DLD1 (cell line): ENCODE results near the gene TPD52L1.

ENCODE experiments used
- in situ Hi-C: cut with HindIII; loops from 2 replicates; pipeline ENCODE4 v1.10.0; 2017; ENCODE audit warnings: low sequenced_read_pairs

TPD52L1 gene

DNA sequence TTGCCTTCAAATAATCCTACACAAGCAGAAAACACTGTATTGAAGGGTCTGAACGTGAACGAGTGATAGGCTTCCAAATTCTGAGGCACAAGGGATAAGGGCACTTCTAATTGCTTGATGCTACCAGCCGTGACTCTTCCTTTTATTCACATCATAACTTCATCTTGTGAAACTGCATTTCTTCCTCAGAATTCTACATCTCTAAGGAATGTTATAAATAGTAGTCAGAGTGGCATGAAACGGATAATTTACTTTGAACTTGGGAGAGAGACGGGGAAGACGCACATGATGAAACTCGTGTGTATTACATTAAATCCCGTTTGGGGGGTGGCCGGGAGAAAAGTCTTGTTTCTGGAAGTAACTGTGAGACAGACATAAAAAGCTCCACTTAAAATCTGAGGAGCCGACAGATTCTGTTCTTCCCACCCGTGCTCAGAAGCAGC is 147.4 kb downstream of the TPD52L1 start:
- in situ Hi-C loops, result no loop called here

DNA sequence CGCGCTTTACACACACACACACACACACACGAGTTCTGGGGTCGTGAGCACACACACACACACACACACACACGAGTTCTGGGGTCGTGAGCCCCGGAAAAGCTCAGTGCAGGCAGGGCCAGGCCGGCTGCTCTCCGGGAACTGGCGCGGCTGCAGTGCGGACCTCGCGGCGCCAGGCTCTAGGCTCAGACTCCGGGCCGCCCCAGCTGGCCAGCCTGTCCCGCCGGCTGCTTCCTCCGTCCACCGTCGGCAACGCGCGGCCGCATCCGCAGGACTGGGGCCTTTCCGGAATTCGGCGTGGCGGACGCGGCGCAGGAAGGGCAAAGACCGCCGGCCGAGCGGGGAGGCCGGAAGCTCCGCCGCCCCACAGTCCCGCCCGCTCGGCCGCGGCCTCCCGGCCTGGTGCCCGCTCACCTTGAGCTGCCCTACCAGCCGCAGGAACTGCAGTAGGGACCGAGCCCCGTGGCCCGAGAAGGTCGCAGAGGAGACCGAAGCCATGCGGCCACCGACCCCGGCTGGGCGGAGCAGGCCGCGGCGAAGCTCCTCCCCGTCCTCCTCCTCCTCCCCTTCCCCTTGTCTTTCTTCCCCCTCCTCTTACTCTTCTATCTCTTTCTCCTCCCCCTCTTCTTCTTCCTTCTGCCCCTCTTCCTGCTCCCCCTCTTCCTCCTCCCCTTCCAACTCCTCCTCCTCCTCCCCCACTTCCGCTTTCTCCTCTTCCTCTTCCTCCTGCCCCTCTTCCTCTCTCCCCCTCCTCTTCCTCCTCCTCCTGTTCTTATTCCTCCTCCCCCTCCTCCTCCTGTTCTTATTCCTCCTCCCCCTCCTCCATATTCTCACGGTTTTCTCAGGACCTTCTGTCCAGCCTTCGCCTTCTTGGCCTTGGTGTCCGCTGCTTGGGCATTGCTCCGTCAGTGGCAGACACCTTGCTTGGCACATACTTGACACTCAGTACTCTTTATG is 148.1 kb downstream of the TPD52L1 start, which contains the start of gene HDDC2:
TSS of gene HDDC2 (minus strand) at position 533 of the 957 bp plus-strand sequence. CDS start at position 498, 35 bp downstream.
- in situ Hi-C loops, result no loop called here

DNA sequence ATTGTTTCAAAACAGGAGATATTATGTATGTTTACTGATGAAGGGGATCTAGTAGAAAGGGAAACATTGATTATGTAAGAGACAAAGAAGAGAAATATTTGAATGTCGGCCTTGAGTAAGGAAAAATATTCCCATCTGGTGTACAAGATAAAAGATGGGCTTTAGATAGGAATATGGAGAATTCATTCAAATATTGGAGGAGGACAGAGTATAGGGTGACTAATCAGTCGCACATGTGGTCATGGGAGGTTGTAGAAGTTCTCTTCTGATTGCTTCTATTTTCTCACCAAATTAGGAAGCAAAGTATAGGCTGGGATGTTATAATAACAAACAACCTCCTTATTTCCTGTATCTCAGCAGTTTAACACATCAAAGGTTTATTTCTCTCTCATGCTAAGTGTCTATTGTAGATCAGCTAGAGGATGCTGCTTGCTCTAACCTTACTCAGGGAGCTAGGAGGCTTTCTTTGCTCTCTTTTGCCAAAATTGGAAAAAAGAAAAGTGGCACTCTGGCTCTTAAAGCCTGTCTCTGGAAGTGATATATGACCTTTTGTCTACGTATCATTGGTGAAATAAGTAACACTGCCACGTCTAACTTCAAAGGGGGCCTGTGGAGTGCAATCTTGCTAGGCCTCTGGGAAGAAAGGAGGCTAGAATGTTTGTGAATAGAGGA is 149.4 kb downstream of the TPD52L1 start:
- in situ Hi-C loops, result no loop called here

DNA sequence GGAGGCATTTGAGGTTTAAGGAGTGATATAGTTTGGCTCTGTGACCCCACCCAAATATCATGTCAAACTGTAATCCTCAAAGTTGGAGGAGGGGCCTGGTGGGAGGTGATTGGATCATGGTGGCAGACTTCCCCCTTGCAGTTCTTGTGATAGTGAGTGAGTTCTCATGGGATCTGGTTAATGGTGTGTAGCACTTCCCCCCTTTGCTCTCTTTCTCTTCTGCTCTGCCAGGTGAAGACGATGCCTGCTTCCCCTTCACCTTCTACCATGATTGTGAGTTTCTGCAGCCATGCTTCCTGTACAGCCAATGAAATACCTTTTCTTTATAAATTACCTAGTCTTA is 149.9 kb downstream of the TPD52L1 start:
- in situ Hi-C loops, result no loop called here

DNA sequence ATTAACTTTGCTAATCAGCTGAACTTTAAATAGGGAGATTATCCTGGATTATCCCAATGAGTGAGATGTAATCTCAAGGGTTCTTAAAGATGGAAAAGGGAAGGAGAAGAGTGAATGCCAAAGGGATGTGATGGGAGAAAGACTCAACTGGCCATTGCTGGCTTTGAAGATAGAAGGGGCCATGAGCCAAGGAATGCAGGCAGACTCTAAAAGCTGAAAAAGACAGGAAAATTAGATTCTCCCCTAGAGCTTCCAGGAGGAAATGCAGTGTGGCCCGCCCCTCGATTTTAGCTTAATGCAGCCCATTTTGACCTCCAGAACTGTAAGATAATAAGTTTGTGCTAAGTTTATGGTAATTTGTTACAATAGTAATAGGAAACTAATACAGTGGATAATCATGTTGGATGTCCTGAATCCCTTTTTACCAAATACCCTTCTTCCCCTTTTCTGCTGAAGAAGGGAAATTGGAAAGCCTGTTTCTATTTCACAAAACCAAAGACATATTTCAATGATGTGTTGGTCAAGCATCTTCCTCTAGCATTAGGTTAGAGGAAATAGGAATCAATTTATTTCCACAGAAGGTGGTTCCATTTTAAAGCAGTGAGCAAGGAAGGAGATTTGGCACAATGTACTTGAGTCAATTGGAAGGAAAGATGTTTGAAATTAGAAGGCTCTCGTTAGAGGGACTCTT is 151.5 kb downstream of the TPD52L1 start:
- in situ Hi-C loops, result no loop called here

DNA sequence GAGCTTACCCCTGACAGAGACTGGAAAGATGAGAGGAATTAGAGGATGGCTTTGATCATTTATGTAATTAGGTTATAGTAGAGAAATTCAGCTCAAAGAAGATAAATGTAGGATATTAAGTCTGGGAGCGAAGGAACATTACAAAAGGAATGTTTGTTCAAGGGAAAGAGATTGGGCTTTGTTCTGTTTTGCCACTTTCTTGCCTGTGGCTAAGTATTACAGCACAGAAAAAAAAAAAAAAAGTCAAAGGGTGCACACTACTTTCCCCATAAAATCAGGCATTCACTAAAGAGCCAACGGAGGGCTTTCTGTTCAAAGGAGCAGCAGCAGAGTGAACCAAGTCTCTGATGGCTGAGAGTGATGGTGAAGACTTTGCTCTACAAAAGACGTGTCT is 153.2 kb downstream of the TPD52L1 start:
- in situ Hi-C loops, result no loop called here

DNA sequence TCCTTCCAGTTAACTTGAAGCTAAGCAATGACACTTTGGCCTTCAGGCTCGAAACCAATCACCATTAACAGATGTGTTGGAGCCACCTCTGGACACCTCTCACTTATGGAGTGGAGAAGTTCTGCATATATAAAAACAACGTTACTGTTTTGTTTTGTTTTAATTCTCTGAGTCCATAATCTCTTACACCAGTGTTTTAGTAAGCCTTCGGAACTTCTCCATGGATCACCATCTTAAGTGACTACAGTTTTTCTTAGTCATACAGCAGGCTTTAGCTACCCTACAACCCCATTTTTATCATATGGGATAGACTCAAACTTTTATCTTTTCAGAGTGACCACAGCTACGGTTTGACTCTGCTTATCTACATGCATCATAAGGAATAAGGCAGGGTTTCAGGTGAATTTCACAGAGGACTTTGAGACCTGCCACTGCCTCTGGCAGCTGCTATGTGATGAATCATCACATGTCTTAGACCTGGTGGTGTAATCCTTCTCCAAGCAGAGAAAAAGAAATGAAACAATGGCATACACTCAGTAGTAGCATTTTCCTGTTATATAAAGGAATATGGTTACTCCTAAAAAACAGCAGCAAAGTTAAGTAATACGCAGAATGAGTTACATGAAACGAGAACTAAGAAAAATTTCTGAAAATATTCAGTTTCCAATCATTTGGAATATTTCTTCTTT is 153.7 kb downstream of the TPD52L1 start:
- in situ Hi-C loops, result no loop called here

DNA sequence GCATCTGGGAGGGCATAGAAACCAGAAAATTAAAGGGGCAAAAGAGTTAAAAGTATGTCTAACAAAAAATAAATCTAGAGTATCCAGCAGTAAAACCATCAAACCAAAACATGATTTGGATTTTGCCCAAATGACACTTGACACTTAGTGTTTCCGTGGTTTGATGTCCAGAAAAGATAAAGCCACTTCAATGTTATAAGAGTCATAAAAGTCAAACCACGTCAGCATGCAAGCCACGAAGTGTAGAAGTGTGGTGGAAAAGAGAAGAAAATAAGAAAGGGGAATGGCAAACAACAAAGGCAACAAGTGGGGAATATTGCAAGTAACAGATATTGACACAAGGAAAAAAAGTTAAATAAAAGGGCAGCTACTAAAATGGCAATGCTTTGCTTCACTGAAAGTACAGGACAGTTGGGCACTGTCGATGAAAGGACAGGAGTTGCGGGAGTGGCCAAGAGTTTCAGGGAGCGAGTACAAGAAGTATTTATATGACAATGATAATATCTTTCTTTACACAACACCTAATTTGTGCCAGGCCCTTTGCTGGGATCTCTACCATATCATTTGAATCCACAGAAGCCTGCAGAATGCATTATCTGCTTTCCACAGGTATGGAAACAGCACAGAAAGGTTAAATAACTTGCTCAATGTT is 154.5 kb downstream of the TPD52L1 start:
- in situ Hi-C loops, result no loop called here

DNA sequence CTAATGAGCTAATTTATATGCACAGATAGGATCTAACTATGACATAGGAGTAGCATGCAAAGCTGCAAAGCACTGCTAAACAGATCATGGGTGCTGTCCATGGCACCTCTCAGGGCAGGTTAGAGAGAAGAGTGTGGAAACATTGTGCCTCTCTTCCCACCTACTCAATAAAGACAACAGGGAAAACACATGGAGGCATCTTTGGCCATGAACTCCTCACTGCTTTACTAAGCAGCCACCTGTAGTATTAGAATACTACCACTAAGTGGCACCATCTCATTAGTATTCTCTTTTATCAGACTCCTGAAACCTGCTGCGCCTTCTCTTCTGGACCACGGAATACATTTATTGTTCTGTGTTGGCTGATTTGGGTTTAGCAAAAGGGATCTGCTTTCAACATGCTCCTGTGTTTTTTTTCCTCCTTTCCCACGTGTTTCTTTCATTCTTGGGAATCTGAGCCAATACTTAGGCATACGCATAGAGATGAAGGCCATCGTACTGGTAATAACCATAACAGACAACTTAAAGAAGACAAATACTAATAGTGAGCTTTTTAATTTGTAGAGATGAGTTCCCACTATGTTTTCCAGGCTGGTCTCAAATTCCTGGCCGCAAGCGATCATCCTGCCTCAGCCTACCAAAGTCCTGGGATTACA is 157.5 kb downstream of the TPD52L1 start:
- in situ Hi-C loops, result loop anchor here (10.0 kb wide), 1 partner anchor 454 kb away; no protein-coding TSS in a partner anchor

DNA sequence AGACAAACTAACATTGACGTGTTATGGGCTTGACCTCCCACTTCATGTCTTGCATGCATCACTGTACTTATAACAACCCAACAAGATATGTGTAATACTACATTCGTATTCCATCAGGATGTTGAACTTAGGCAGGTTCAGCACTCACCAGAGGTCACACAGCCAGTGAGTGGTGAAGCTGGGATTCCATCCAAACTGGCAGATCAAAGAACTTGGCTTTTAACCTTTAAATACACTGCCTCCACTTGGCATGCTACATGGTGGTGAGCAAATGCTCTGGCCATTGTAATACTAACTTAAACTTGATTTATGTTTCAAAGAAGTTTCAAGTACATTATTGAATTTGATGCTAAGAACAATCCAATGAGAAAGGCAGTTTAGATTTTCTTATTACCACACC is 158.9 kb downstream of the TPD52L1 start:
- in situ Hi-C loops, result loop anchor here (10.0 kb wide), 1 partner anchor 452 kb away; no protein-coding TSS in a partner anchor

DNA sequence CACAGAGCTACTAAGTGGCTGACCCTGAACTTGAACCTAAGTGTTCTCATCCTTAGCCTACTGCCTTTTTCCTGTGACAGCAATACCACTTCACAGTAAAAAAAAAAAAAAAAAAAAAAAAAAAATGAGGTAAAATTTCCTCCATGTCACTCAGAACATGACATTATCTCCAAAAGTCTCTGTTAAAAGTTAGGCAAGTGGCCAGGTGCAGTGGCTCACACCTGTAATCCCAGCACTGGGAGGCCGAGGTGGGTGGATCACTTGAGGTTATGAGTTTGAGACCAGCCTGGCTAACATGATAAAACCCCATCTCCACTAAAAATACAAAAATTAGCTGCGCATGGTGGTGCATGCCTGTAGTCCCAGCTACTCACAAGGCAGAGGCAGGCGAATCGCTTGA is 159.4 kb downstream of the TPD52L1 start:
- in situ Hi-C loops, result loop anchor here (10.0 kb wide), 1 partner anchor 452 kb away; no protein-coding TSS in a partner anchor
